Right lobe of liver (tissue), 4 donors: ENCODE measurements around the gene APBA1.

Source experiments
- CTCF ChIP-seq, 4 donors: fragments of 200-600 bp in 3 of 4; fragments of 450-650 bp in 1 of 4; IDR thresholded peaks; one replicate each; pipeline versions ENCODE4 v1.5.1 to v1.8.0; 2016 to 2022; ENCODE audit warnings: antibody characterized with exemption in 4 of 4, mild to moderate bottlenecking in 2 of 4
- POLR2A ChIP-seq: fragments of 450-650 bp; IDR thresholded peaks from one replicate; pipeline ENCODE4 v1.6.1; 2017; ENCODE audit warnings: antibody characterized with exemption, mild to moderate bottlenecking
- donor health status: DM: no; HTN: no; CAD: no.
- donor health status: DM: no; HTN: no; CAD: no.
- donor health status: DM: no; HTN: yes; CAD: no.

DNA sequence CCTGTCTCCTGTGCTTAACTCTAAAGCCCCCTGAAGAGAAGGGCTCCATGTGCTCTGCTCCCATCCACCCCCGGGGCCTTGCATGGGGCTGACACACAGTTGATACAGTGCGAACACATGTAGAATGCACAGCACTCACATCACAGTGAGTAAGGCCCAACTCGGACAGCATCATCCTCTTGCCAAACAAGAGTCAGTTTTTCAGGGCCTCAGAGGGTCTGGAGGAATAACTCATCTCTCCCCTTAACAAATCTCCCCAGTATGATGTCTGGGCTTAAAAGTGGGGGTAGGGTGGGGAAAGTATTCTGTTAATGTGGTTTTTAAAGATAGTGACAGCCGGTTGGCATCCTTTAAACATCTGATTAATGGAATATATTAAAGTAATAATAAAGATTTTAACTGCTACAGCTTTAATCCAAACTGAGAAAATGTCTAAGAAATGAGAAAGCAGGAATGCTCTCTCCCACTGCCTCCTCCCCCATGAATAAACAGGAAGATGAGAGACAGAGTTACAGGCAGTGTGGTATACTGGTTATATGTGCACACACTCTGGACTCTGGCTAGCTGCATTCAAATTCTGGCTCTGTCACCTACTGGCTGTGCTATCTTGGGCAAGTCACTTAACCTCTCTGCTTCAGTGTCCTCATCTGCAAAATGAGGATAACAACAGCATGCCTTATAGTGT, 22.5 kb downstream of the APBA1 start:
- TF ChIP-seq CTCF (IDR thresholded peaks at IDR 0.05) (no peak), POLR2A (no peak)
